ENCODE data around the gene MTCL1. TPM values are rescaled to one million over a fixed set of nuclear protein-coding genes. Genes with fewer than 3 reads are reported as not detected.

Gene MTCL1
- total and polyA plus RNA-seq, 2 of the 8 experiments (the other 6 are each of a cell fraction or from before 2014, with no cell fraction given), result 16.6 to 60.8 TPM

- no peak for TF ChIP-seq RBBP5 (IDR thresholded peaks at IDR 0.05; ENCODE audit: borderline replicate concordance, low read depth, low read length)
Observed at GRCh38 chr18:8668381-8668780, 37.0 kb upstream of the MTCL1 start (continued).
